T-helper 9 cell (primary cell): ENCODE results near the gene BAZ2B.

Experiments used
- DNase-seq: peaks from one replicate; pipeline ENCODE4 v3.0.0-alpha.2; 2020

The BAZ2B gene

GRCh38 chr2:159518321-159519005 lies 97.9 kb downstream of the BAZ2B start:
- DNase-seq = no peak

- DNase-seq = no peak
These were observed 100.0 kb downstream of the BAZ2B start for GRCh38 chr2:159516241-159516758.

- DNase-seq = no peak
These were observed 100.9 kb downstream of the BAZ2B start for GRCh38 chr2:159515441-159515840.

GRCh38 chr2:159513745-159514144 lies 102.6 kb downstream of the BAZ2B start:
- no peak for DNase-seq

- DNase-seq = no peak
These were observed 108.2 kb downstream of the BAZ2B start for GRCh38 chr2:159508140-159508539.

GRCh38 chr2:159506764-159507440 lies 109.4 kb downstream of the BAZ2B start:
- no peak for DNase-seq

GRCh38 chr2:159506202-159506601 lies 110.1 kb downstream of the BAZ2B start:
- DNase-seq = no peak

- DNase-seq = no peak
These were observed 111.2 kb downstream of the BAZ2B start for GRCh38 chr2:159505196-159505595.

GRCh38 chr2:159501743-159502142 lies 114.6 kb downstream of the BAZ2B start:
- no peak for DNase-seq

- DNase-seq = no peak
These were observed 118.5 kb downstream of the BAZ2B start for GRCh38 chr2:159497847-159498246.

GRCh38 chr2:159497256-159497655 lies 119.1 kb downstream of the BAZ2B start:
- no peak for DNase-seq

- DNase-seq = no peak
These were observed 126.9 kb downstream of the BAZ2B start for GRCh38 chr2:159489476-159489875.

GRCh38 chr2:159484532-159484931 lies 131.8 kb downstream of the BAZ2B start:
- DNase-seq = no peak

- no peak for DNase-seq
These were observed 140.0 kb downstream of the BAZ2B start for GRCh38 chr2:159476329-159476728.

- DNase-seq = no peak
These were observed 140.6 kb downstream of the BAZ2B start for GRCh38 chr2:159475793-159476192.

- no peak for DNase-seq
These were observed 145.0 kb downstream of the BAZ2B start for GRCh38 chr2:159471340-159471739.

- no peak for DNase-seq
These were observed 148.1 kb downstream of the BAZ2B start for GRCh38 chr2:159468257-159468656.

GRCh38 chr2:159462961-159463360 lies 153.4 kb downstream of the BAZ2B start:
- DNase-seq = no peak

GRCh38 chr2:159462201-159462785 lies 154.1 kb downstream of the BAZ2B start:
- no peak for DNase-seq

GRCh38 chr2:159461076-159461475 lies 155.3 kb downstream of the BAZ2B start:
- no peak for DNase-seq

- DNase-seq = no peak
These were observed 156.1 kb downstream of the BAZ2B start for GRCh38 chr2:159460227-159460626.

GRCh38 chr2:159459279-159459678 lies 157.1 kb downstream of the BAZ2B start:
- DNase-seq = no peak

- DNase-seq = no peak
These were observed 158.8 kb downstream of the BAZ2B start for GRCh38 chr2:159457589-159457988.
